OCI-LY1 (cell line): ENCODE results near the gene LRRC8D.

ENCODE experiments used
- H2AFZ ChIP-seq: fragments of 200-600 bp; sonication (generic), shearing (Covaris generic); 2 replicates; pipeline ENCODE4 v1.6.0; 2014; ENCODE audit warnings: antibody characterized with exemption, mild to moderate bottlenecking, low read length
- H3F3A ChIP-seq: fragments of 200-600 bp; sonication (generic), shearing (Covaris generic); 2 replicates; pipeline ENCODE4 v1.6.0; 2014; ENCODE audit warnings: mild to moderate bottlenecking, antibody characterized with exemption, low read length, moderate library complexity; ENCODE audit not compliant: insufficient read depth
- H3K27ac ChIP-seq: fragments of 200-600 bp; sonication (generic); 2 replicates; pipeline ENCODE4 v1.5.1; 2014; ENCODE audit warnings: low read length, mixed run types, mild to moderate bottlenecking, low read depth; ENCODE audit not compliant: poor library complexity, severe bottlenecking
- H3K27me3 ChIP-seq: fragments of 200-600 bp; sonication (generic); 2 replicates; pipeline ENCODE4 v1.6.0; 2014; ENCODE audit warnings: antibody characterized with exemption, mild to moderate bottlenecking, low read length, moderate library complexity; ENCODE audit not compliant: insufficient read depth
- H3K36me3 ChIP-seq: fragments of 200-600 bp; sonication (generic); 2 replicates; pipeline ENCODE4 v1.6.1; 2014; ENCODE audit warnings: mild to moderate bottlenecking, antibody characterized with exemption, low read length, moderate library complexity, mixed read lengths; ENCODE audit not compliant: insufficient read depth
- H3K4me1 ChIP-seq: fragments of 200-600 bp; sonication (generic); 2 replicates; pipeline ENCODE4 v1.5.1; 2014; ENCODE audit warnings: mild to moderate bottlenecking, low read length, moderate library complexity; ENCODE audit not compliant: insufficient read depth, severe bottlenecking
- H3K4me2 ChIP-seq: fragments of 200-600 bp; sonication (generic), shearing (Covaris generic); 2 replicates; pipeline ENCODE4 v1.6.1; 2014; ENCODE audit warnings: low read length
- H3K4me3 ChIP-seq: fragments of 200-600 bp; sonication (generic); 2 replicates; pipeline ENCODE4 v1.5.1; 2014; ENCODE audit warnings: low read length, low read depth, mild to moderate bottlenecking, mixed read lengths; ENCODE audit not compliant: poor library complexity, severe bottlenecking
- H3K79me2 ChIP-seq: fragments of 200-600 bp; shearing (Covaris generic); 2 replicates; pipeline ENCODE4 v1.6.1; 2016; ENCODE audit warnings: mixed run types, low read length, mixed read lengths; ENCODE audit not compliant: insufficient read depth
- H3K9ac ChIP-seq: fragments of 200-600 bp; sonication (generic), shearing (Covaris generic); 2 replicates; pipeline ENCODE4 v1.6.1; 2014; ENCODE audit warnings: mild to moderate bottlenecking, low read length, mixed read lengths
- H3K9me2 ChIP-seq: fragments of 200-600 bp; sonication (generic), shearing (Covaris generic); 2 replicates; pipeline ENCODE4 v1.6.1; 2014; ENCODE audit warnings: low read depth, mild to moderate bottlenecking, low read length, mixed read lengths
- H3K9me3 ChIP-seq: fragments of 200-600 bp; shearing (Covaris generic); 2 replicates; pipeline ENCODE4 v1.6.1; 2014; ENCODE audit warnings: low read length, mixed read lengths
- H4K20me1 ChIP-seq: fragments of 200-600 bp; sonication (generic), shearing (Covaris generic); 2 replicates; pipeline ENCODE4 v1.6.0; 2016; ENCODE audit warnings: mild to moderate bottlenecking, low read length; ENCODE audit not compliant: insufficient read depth
- CTCF ChIP-seq: fragments of 200-600 bp; sonication (generic), shearing (Covaris generic); IDR thresholded peaks from 2 replicates; pipeline ENCODE4 v1.5.1; 2017; ENCODE audit warnings: mild to moderate bottlenecking, antibody characterized with exemption, low read length, moderate library complexity, mixed read lengths
- EZH2 ChIP-seq: fragments of 200-600 bp; sonication (generic), shearing (Covaris generic); IDR thresholded peaks from 2 replicates; pipeline ENCODE4 v1.8.0; 2017; ENCODE audit warnings: borderline replicate concordance, mixed run types, mild to moderate bottlenecking, antibody characterized with exemption, low read length, moderate library complexity, mixed read lengths

The LRRC8D gene

GRCh38 chr1:89812992-89813391, 7.8 kb upstream of the LRRC8D start:
- no peak overlapping the region for H3K4me2 ChIP-seq
- H3K36me3 ChIP-seq, result no peaks in the 10 kb centered on the region
- H3K9me3 ChIP-seq, result no peaks in the 10 kb centered on the region
- H3K27me3 ChIP-seq, result no peaks in the 10 kb centered on the region
- no peak overlapping the region for H3K27ac ChIP-seq
- H3K79me2 ChIP-seq, result no peaks in the 10 kb centered on the region
- no peak overlapping the region for H3K9ac ChIP-seq
- H3K9me2 ChIP-seq, result no peaks in the 10 kb centered on the region
- H3K4me3 ChIP-seq, result no peak overlapping the region
- H4K20me1 ChIP-seq, result no peaks in the 10 kb centered on the region
- TF ChIP-seq EZH2 (no peak), CTCF (no peak)
- H3F3A ChIP-seq, result no peaks in the 10 kb centered on the region
- H3K4me1 ChIP-seq, result no peaks in the 10 kb centered on the region
- H2AFZ ChIP-seq, result no peak overlapping the region

GRCh38 chr1:89815040-89815439, 5.8 kb upstream of the LRRC8D start:
- H3K9ac ChIP-seq, result no peak overlapping the region
- TF ChIP-seq EZH2 (no peak), CTCF (no peak)
- no peak overlapping the region for H2AFZ ChIP-seq
- H3K27ac ChIP-seq, result no peak overlapping the region
- no peak overlapping the region for H3K4me3 ChIP-seq
- H4K20me1 ChIP-seq, result no peaks in the 10 kb centered on the region
- H3K36me3 ChIP-seq, result no peaks in the 10 kb centered on the region
- no peaks in the 10 kb centered on the region for H3K79me2 ChIP-seq
- H3K4me1 ChIP-seq, result peaks cover 5% of the 10 kb centered on the region
- H3K9me3 ChIP-seq, result no peaks in the 10 kb centered on the region
- H3K4me2 ChIP-seq, result no peak overlapping the region
- H3K9me2 ChIP-seq, result no peaks in the 10 kb centered on the region
- H3F3A ChIP-seq, result no peaks in the 10 kb centered on the region
- H3K27me3 ChIP-seq, result no peaks in the 10 kb centered on the region

- Histone ChIP-seq H3K36me3 (no peaks in the 10 kb centered on the region), H3K9me2 (no peaks in the 10 kb centered on the region), H3K9me3 (no peaks in the 10 kb centered on the region), H3K27ac (no peak overlapping the region), H2AFZ (no peak overlapping the region), H3F3A (no peaks in the 10 kb centered on the region), H3K4me1 (peaks cover 11% of the 10 kb centered on the region), H3K4me3 (no peak overlapping the region), H3K9ac (no peak overlapping the region), H4K20me1 (no peaks in the 10 kb centered on the region), H3K79me2 (no peaks in the 10 kb centered on the region), H3K4me2 (no peak overlapping the region), H3K27me3 (no peaks in the 10 kb centered on the region)
- TF ChIP-seq CTCF, result no peak
- TF ChIP-seq EZH2, result no peak
Observed at GRCh38 chr1:89815611-89816010, 5.2 kb upstream of the LRRC8D start.
